Measurements from ENCODE around the gene NOX1. TPM values are rescaled to one million over a fixed set of nuclear protein-coding genes. Genes with fewer than 3 reads are reported as not detected.

The NOX1 gene
- total RNA-seq = not detected in 2 replicates

GRCh38 chrX:100874325-100874724, at the start of gene NOX1:
NOX1 (minus strand) TSS chrX:100874359; CDS start chrX:100874139, 220 bp downstream.

GRCh38 chrX:100819837-100820666, 54.1 kb downstream of the NOX1 start, which contains the start of gene CSTF2:
CSTF2 (plus strand) TSS chrX:100820391; CDS start chrX:100820417, 26 bp downstream.

Other genes starting within 250 kb of the NOX1 start
- gene TSPAN6, start 237.6 kb downstream of the NOX1 start, total RNA-seq = 26.9 and 30.1 TPM in 2 replicates
- gene SRPX2, start 230.2 kb downstream of the NOX1 start, total RNA-seq = 115 and 168 TPM in 2 replicates
- 3.1 and 6.0 TPM in 2 replicates for gene SYTL4, start 142.2 kb downstream of the NOX1 start, total RNA-seq
- gene CSTF2, start 54.0 kb downstream of the NOX1 start, total RNA-seq = 9.6 and 13.6 TPM in 2 replicates
- gene XKRX, start 54.6 kb upstream of the NOX1 start, total RNA-seq = 0.32 TPM in 1 of 2 replicates, not detected in the other
- not detected in 2 replicates for gene ARL13A, start 95.3 kb upstream of the NOX1 start, total RNA-seq
- gene TRMT2B, start 177.8 kb upstream of the NOX1 start, total RNA-seq = 5.2 and 8.7 TPM in 2 replicates
- 0.32 and 1.4 TPM in 2 replicates for gene TMEM35A, start 204.5 kb upstream of the NOX1 start, total RNA-seq
- 1.3 and 4.1 TPM in 2 replicates for gene CENPI, start 223.8 kb upstream of the NOX1 start, total RNA-seq

All from cardiac atrium fibroblast (primary cell).